ENCODE measurements around the gene TNFRSF4.

GRCh38 chr1:1254667-1254998, 40.7 kb upstream of the TNFRSF4 start:
- TF ChIP-seq CTCF (IDR thresholded peaks at IDR 0.05) (no peak), EZH2 (IDR thresholded peaks at IDR 0.05) (no peak)
